CD4-positive, CD25-positive, alpha-beta regulatory T cell (primary cell): ENCODE results near the gene IDH2. TPM values are rescaled to one million over a fixed set of nuclear protein-coding genes. Genes with fewer than 3 reads are reported as not detected.
"Not testable (repeated sequence)": the region's sequence is repeated elsewhere in the genome, so short reads cannot be mapped to it uniquely, and the experiment has no call there.

ENCODE experiments used
- ATAC-seq, 2 donors: fragments of 150-1000 bp; cut with Tn5 transposase; one replicate each; pipeline ENCODE4 v1.10.0; 2021; ENCODE audit warnings: low read depth in 2 of 2, moderate number of reproducible peaks in 2 of 2, moderate library complexity in 1 of 2
- DNase-seq, 3 donors: peaks; one replicate each; pipeline versions ENCODE4 v3.0.0 to v3.0.0-alpha.2; 2012 to 2022; ENCODE audit warnings: mixed read lengths in 1 of 3
- H3K27ac ChIP-seq: one replicate; pipeline ENCODE4 v1.7.0; 2013; ENCODE audit warnings: mild to moderate bottlenecking, low read length; ENCODE audit not compliant: insufficient read depth, poor library complexity, severe bottlenecking
- H3K27me3 ChIP-seq: one replicate; pipeline ENCODE4 v1.7.0; 2013; ENCODE audit warnings: low read length; ENCODE audit not compliant: control insufficient read depth, insufficient read depth
- H3K36me3 ChIP-seq: one replicate; pipeline ENCODE4 v1.7.0; 2013; ENCODE audit warnings: mild to moderate bottlenecking, low read length, moderate library complexity; ENCODE audit not compliant: control insufficient read depth, insufficient read depth
- H3K4me1 ChIP-seq: 2 replicates; pipeline ENCODE4 v1.7.0; 2013; ENCODE audit warnings: mild to moderate bottlenecking, low read length; ENCODE audit not compliant: insufficient read depth, control insufficient read depth, poor library complexity, severe bottlenecking
- H3K4me3 ChIP-seq: one replicate; pipeline ENCODE4 v1.7.0; 2013; ENCODE audit warnings: low read depth, mild to moderate bottlenecking, low read length, moderate library complexity
- H3K9me3 ChIP-seq, 2 experiments: 1 replicate in 1 of 2; 2 replicates in 1 of 2; pipeline ENCODE4 v1.7.0; 2013; ENCODE audit warnings: low read length in 2 of 2, mild to moderate bottlenecking in 1 of 2, moderate library complexity in 1 of 2; ENCODE audit not compliant: control insufficient read depth in 2 of 2
- H3K27ac Mint-ChIP-seq, 3 donors: one replicate each; pipeline ENCODE4 v1.8.0; 2020 to 2022; ENCODE audit warnings: mild to moderate bottlenecking in 3 of 3, mixed read lengths in 3 of 3, moderate library complexity in 2 of 3
- H3K27me3 Mint-ChIP-seq: one replicate; pipeline ENCODE4 v1.8.0; 2022; ENCODE audit warnings: mild to moderate bottlenecking, mixed read lengths
- H3K36me3 Mint-ChIP-seq: one replicate; pipeline ENCODE4 v1.8.0; 2020; ENCODE audit warnings: mixed read lengths
- H3K4me1 Mint-ChIP-seq, 4 donors: one replicate each; pipeline ENCODE4 v1.8.0; 2020 to 2022; ENCODE audit warnings: mixed read lengths in 4 of 4, mild to moderate bottlenecking in 1 of 4
- H3K4me3 Mint-ChIP-seq, 4 donors: one replicate each; pipeline ENCODE4 v1.8.0; 2020 to 2022; ENCODE audit warnings: mild to moderate bottlenecking in 4 of 4, mixed read lengths in 4 of 4, moderate library complexity in 3 of 4
- H3K9me3 Mint-ChIP-seq, 7 donors: one replicate each; pipeline ENCODE4 v1.8.0; 2020 to 2022; ENCODE audit warnings: mixed read lengths in 7 of 7, mild to moderate bottlenecking in 3 of 7, moderate library complexity in 2 of 7
- polyA plus RNA-seq, 4 donors: library from polyadenylated mRNA; unstranded; fragments of 300-500 nt; fragmentation: Illumina TruSeq; gene quantifications; one replicate each; pipeline ENCODE4 v1.2.3, GENCODE V29; 2021
- total RNA-seq: library from RNA; stranded (reverse); gene quantifications from one replicate; pipeline ENCODE4 v1.2.3, GENCODE V29; 2022

The IDH2 gene
- total and polyA plus RNA-seq, 5 donors from 2014 or later = 60.8 to 123 (median 91.0) TPM

GRCh38 chr15:90142216-90143165 lies 40.2 kb upstream of the IDH2 start:
- H3K4me1 Mint-ChIP-seq = peaks cover 8 to 25% (median 9%) of the 10 kb centered on the region in 4 donors
- DNase-seq (peak in 2 of 3 donors; percentile 35 to 49), ATAC-seq (peak; percentile 64 to 70)
- H3K4me3 Mint-ChIP-seq = peak overlapping the region in 2 of 4 donors; percentile 5 to 46
- Histone ChIP-seq H3K4me3 (peak overlapping the region; percentile 38), H3K27ac (no peak overlapping the region), H3K27me3 (no peaks in the 10 kb centered on the region), H3K4me1 (peaks cover 13% of the 10 kb centered on the region), H3K36me3 (no peaks in the 10 kb centered on the region), H3K9me3 (peaks cover 0 to 11% of the 10 kb centered on the region in 2 experiments)
- H3K9me3 Mint-ChIP-seq = no peaks in the 10 kb centered on the region
- H3K27me3 Mint-ChIP-seq = no peaks in the 10 kb centered on the region
- H3K36me3 Mint-ChIP-seq = no peaks in the 10 kb centered on the region
- peak overlapping the region; percentile 60 to 79 (median 78) for H3K27ac Mint-ChIP-seq

DNA sequence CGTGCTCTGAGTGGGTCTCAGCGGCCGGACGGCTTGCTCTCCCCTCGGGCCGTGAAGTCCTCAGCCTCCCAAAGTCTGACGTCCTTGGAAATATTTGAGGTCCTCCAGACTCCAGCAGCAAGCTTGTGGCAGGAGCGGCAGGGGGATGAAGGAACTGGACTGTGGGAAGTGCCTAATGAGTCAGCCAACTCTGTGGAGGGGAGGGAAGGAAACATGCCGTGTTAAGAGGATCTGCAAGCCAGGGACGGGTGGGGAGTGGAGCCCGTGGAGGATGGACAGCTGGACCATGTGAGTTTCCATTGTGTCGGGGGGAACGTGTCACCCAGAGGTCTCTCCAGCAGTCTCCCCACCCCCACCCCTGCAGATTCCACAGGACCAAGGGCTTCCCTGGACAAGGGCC lies 39.4 kb upstream of the IDH2 start:
- Histone ChIP-seq H3K36me3 (no peaks in the 10 kb centered on the region), H3K4me1 (peaks cover 13% of the 10 kb centered on the region), H3K9me3 (peaks cover 0 to 11% of the 10 kb centered on the region in 2 experiments), H3K27ac (no peak overlapping the region), H3K4me3 (no peak overlapping the region), H3K27me3 (no peaks in the 10 kb centered on the region)
- no peak for ATAC-seq
- Mint-ChIP-seq H3K27me3 (no peaks in the 10 kb centered on the region), H3K36me3 (no peaks in the 10 kb centered on the region), H3K4me3 (no peak overlapping the region), H3K4me1 (peaks cover 8 to 25% (median 9%) of the 10 kb centered on the region in 4 donors), H3K9me3 (no peaks in the 10 kb centered on the region), H3K27ac (no peak overlapping the region)
- DNase-seq = no peak

GRCh38 chr15:90139549-90139948 lies 37.3 kb upstream of the IDH2 start:
- H3K4me1 Mint-ChIP-seq = peaks cover 4 to 25% (median 8%) of the 10 kb centered on the region in 4 donors
- H3K27me3 ChIP-seq, H3K27me3 Mint-ChIP-seq, H3K27ac ChIP-seq, H3K4me3 ChIP-seq, H3K36me3 Mint-ChIP-seq, H3K9me3 Mint-ChIP-seq, ATAC-seq, H3K36me3 ChIP-seq: not testable (repeated sequence)
- H3K4me1 ChIP-seq = peaks cover 13% of the 10 kb centered on the region
- H3K27ac Mint-ChIP-seq = peak overlapping the region in 2 of 3 donors; percentile 41 to 49
- H3K4me3 Mint-ChIP-seq = peak overlapping the region in 1 of 4 donors; percentile 26
- DNase-seq = peak in 1 of 3 donors; percentile 35
- H3K9me3 ChIP-seq = peaks cover 0 to 11% of the 10 kb centered on the region in 2 experiments

DNA sequence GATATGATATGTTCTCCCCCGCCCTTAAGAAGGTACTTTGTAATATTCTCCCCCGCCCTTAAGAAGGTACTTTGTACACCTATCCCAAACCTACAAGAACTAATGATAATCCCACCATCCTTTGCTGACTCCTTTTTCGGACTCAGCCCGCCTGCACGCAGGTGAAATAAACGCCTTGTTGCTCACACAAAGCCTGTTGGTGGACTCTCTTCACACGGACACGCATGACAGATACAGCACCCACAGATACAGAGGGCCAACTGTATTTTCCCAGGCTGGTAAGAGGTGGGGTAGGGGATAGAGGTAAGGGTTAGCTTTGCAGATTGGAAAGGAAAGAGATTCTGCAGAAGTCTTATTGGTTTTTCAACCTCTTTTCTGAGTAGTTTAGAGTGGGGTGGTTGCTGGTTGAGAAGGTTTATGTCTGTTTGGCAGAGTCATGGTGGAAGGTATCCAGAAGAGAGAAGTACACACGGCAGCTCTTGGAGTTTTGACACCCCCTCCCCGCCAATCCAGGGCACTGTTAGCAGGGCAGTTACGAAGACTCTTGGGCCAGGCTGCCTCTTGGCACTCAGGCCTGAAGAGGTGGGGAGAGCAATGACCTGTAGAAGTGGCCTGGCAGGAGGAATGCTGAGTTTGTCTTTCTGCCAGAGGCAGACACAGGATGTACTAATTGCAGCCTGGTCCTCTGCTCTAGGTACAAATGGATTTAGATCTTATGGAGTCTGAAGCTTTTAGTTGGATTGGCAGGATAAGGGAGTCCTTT lies 36.0 kb upstream of the IDH2 start:
- no peak overlapping the region for H3K4me3 ChIP-seq
- Mint-ChIP-seq H3K36me3 (no peaks in the 10 kb centered on the region), H3K4me1 (peaks cover 4 to 24% (median 8%) of the 10 kb centered on the region in 4 donors), H3K27me3 (no peaks in the 10 kb centered on the region), H3K27ac (no peak overlapping the region), H3K9me3 (peaks cover 0 to 2% (median 0%) of the 10 kb centered on the region in 7 donors), H3K4me3 (no peak overlapping the region)
- no peak overlapping the region for H3K27ac ChIP-seq
- DNase-seq (no peak), ATAC-seq (no peak)
- no peaks in the 10 kb centered on the region for H3K36me3 ChIP-seq
- peaks cover 0 to 11% of the 10 kb centered on the region in 2 experiments for H3K9me3 ChIP-seq
- H3K27me3 ChIP-seq = no peaks in the 10 kb centered on the region
- H3K4me1 ChIP-seq = peaks cover 10% of the 10 kb centered on the region

- ATAC-seq = no peak
- H3K4me3 Mint-ChIP-seq = no peak overlapping the region
These were observed 30.2 kb upstream of the IDH2 start for GRCh38 chr15:90132437-90132836.

GRCh38 chr15:90131848-90132247 lies 29.6 kb upstream of the IDH2 start:
- Mint-ChIP-seq H3K27ac (no peak overlapping the region), H3K9me3 (peaks cover 0 to 4% (median 0%) of the 10 kb centered on the region in 7 donors), H3K36me3 (no peaks in the 10 kb centered on the region), H3K4me1 (no peaks in the 10 kb centered on the region), H3K4me3 (peak overlapping the region in 1 of 4 donors; percentile 22), H3K27me3 (peaks cover 14% of the 10 kb centered on the region)
- no peaks in the 10 kb centered on the region for H3K27me3 ChIP-seq
- DNase-seq (no peak), ATAC-seq (no peak)
- H3K36me3 ChIP-seq = no peaks in the 10 kb centered on the region
- no peaks in the 10 kb centered on the region for H3K4me1 ChIP-seq
- no peak overlapping the region for H3K4me3 ChIP-seq
- no peaks in the 10 kb centered on the region for H3K9me3 ChIP-seq
- H3K27ac ChIP-seq = no peak overlapping the region

More at GRCh38 chr15:90132437-90132836, 30.2 kb upstream of the IDH2 start:
- H3K27me3 ChIP-seq = no peaks in the 10 kb centered on the region
- Mint-ChIP-seq H3K27me3 (peaks cover 10% of the 10 kb centered on the region), H3K27ac (no peak overlapping the region), H3K9me3 (peaks cover 0 to 4% (median 0%) of the 10 kb centered on the region in 7 donors), H3K4me1 (no peaks in the 10 kb centered on the region), H3K36me3 (no peaks in the 10 kb centered on the region)
- H3K27ac ChIP-seq = no peak overlapping the region
- no peak for DNase-seq
- H3K36me3 ChIP-seq = no peaks in the 10 kb centered on the region
- H3K4me3 ChIP-seq = no peak overlapping the region
- no peaks in the 10 kb centered on the region for H3K9me3 ChIP-seq
- H3K4me1 ChIP-seq = no peaks in the 10 kb centered on the region

- H3K27me3 Mint-ChIP-seq = peaks cover 23% of the 10 kb centered on the region
- H3K36me3 Mint-ChIP-seq = no peaks in the 10 kb centered on the region
- Histone ChIP-seq H3K4me3 (no peak overlapping the region), H3K4me1 (no peaks in the 10 kb centered on the region), H3K27me3 (no peaks in the 10 kb centered on the region), H3K36me3 (no peaks in the 10 kb centered on the region), H3K27ac (no peak overlapping the region), H3K9me3 (no peaks in the 10 kb centered on the region)
- DNase-seq = no peak
- H3K4me1 Mint-ChIP-seq = no peaks in the 10 kb centered on the region
- peaks cover 0 to 4% (median 0%) of the 10 kb centered on the region in 7 donors for H3K9me3 Mint-ChIP-seq
- ATAC-seq = no peak
- H3K4me3 Mint-ChIP-seq = no peak overlapping the region
- H3K27ac Mint-ChIP-seq = no peak overlapping the region
These were observed 28.0 kb upstream of the IDH2 start for GRCh38 chr15:90130291-90130690.
